Measurements from ENCODE around the gene VCAN.

GRCh38 chr5:83474991-83475390 is 3.4 kb downstream of the VCAN start:
- TF ChIP-seq MAX (IDR thresholded peaks at IDR 0.05) (no peak), POLR2A (IDR thresholded peaks at IDR 0.05; ENCODE audit: low read length) (no peak), JUNB (IDR thresholded peaks at IDR 0.05) (no peak), ELK1 (IDR thresholded peaks at IDR 0.05; ENCODE audit: low read depth, low read length) (no peak), RAD21 (conservative IDR thresholded peaks at IDR 0.05 in 1 of 2, IDR thresholded peaks at IDR 0.05 in 1 of 2) (no peak), MAFK (IDR thresholded peaks at IDR 0.05; ENCODE audit: partially characterized antibody) (no peak), RCOR1 (IDR thresholded peaks at IDR 0.05; ENCODE audit: low read depth, low read length) (no peak), BHLHE40 (IDR thresholded peaks at IDR 0.05; ENCODE audit: low read depth, low read length) (no peak), EP300 (IDR thresholded peaks at IDR 0.05) (no peak), E2F6 (IDR thresholded peaks at IDR 0.05; ENCODE audit: borderline replicate concordance, low read depth) (no peak), SREBF2 (IDR thresholded peaks at IDR 0.05) (no peak), HDAC2 (IDR thresholded peaks at IDR 0.05) (no peak)
- TF ChIP-seq, protein P1, sequence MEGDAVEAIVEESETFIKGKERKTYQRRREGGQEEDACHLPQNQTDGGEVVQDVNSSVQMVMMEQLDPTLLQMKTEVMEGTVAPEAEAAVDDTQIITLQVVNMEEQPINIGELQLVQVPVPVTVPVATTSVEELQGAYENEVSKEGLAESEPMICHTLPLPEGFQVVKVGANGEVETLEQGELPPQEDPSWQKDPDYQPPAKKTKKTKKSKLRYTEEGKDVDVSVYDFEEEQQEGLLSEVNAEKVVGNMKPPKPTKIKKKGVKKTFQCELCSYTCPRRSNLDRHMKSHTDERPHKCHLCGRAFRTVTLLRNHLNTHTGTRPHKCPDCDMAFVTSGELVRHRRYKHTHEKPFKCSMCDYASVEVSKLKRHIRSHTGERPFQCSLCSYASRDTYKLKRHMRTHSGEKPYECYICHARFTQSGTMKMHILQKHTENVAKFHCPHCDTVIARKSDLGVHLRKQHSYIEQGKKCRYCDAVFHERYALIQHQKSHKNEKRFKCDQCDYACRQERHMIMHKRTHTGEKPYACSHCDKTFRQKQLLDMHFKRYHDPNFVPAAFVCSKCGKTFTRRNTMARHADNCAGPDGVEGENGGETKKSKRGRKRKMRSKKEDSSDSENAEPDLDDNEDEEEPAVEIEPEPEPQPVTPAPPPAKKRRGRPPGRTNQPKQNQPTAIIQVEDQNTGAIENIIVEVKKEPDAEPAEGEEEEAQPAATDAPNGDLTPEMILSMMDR (IDR thresholded peaks at IDR 0.05), result no peak
- TF ChIP-seq, protein P2, sequence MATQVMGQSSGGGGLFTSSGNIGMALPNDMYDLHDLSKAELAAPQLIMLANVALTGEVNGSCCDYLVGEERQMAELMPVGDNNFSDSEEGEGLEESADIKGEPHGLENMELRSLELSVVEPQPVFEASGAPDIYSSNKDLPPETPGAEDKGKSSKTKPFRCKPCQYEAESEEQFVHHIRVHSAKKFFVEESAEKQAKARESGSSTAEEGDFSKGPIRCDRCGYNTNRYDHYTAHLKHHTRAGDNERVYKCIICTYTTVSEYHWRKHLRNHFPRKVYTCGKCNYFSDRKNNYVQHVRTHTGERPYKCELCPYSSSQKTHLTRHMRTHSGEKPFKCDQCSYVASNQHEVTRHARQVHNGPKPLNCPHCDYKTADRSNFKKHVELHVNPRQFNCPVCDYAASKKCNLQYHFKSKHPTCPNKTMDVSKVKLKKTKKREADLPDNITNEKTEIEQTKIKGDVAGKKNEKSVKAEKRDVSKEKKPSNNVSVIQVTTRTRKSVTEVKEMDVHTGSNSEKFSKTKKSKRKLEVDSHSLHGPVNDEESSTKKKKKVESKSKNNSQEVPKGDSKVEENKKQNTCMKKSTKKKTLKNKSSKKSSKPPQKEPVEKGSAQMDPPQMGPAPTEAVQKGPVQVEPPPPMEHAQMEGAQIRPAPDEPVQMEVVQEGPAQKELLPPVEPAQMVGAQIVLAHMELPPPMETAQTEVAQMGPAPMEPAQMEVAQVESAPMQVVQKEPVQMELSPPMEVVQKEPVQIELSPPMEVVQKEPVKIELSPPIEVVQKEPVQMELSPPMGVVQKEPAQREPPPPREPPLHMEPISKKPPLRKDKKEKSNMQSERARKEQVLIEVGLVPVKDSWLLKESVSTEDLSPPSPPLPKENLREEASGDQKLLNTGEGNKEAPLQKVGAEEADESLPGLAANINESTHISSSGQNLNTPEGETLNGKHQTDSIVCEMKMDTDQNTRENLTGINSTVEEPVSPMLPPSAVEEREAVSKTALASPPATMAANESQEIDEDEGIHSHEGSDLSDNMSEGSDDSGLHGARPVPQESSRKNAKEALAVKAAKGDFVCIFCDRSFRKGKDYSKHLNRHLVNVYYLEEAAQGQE (IDR thresholded peaks at IDR 0.05), result no peak
